ENCODE data around the gene STAT5B. TPM values are rescaled to one million over a fixed set of nuclear protein-coding genes. Genes with fewer than 3 reads are reported as not detected.

The STAT5B gene
- total RNA-seq, 3 donors from 2014 or later, result 97.2 to 130 (median 101) TPM

DNA sequence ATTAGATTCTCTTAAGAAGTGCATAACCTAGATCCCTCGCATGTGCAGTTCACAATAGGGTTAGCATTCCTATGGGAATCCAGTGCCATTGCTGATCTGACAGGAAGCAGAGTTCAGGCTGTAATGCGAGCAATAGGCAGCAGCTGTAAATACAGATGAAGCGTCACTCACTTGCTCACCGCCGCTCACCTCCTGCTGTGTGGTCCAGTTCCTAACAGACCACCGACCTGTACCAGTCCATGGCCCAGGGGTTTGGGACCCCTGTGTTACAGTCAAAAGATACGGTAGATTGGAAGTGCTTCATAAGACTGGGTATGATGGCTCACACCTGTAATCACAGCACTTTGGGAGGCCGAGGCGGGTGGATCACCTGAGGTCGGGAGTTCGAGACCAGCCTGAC lies 14.9 kb upstream of the STAT5B start:
- TF ChIP-seq POLR2AphosphoS5 (IDR thresholded peaks at IDR 0.05) (no peak), POLR2A (IDR thresholded peaks at IDR 0.05) (no peak)
- TF ChIP-seq, protein P1, sequence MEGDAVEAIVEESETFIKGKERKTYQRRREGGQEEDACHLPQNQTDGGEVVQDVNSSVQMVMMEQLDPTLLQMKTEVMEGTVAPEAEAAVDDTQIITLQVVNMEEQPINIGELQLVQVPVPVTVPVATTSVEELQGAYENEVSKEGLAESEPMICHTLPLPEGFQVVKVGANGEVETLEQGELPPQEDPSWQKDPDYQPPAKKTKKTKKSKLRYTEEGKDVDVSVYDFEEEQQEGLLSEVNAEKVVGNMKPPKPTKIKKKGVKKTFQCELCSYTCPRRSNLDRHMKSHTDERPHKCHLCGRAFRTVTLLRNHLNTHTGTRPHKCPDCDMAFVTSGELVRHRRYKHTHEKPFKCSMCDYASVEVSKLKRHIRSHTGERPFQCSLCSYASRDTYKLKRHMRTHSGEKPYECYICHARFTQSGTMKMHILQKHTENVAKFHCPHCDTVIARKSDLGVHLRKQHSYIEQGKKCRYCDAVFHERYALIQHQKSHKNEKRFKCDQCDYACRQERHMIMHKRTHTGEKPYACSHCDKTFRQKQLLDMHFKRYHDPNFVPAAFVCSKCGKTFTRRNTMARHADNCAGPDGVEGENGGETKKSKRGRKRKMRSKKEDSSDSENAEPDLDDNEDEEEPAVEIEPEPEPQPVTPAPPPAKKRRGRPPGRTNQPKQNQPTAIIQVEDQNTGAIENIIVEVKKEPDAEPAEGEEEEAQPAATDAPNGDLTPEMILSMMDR (IDR thresholded peaks at IDR 0.05), result no peak
- Histone ChIP-seq H3K27me3 (no peaks in the 10 kb centered on the region), H3K4me1 (peaks cover 13% of the 10 kb centered on the region in 2 donors), H3K4me3 (no peak overlapping the region), H3K36me3 (no peaks in the 10 kb centered on the region), H3K9me3 (no peaks in the 10 kb centered on the region), H3K27ac (no peak overlapping the region)
- DNase-seq (ENCODE audit: low spot score in 2 of 2), result no peak
- intact Hi-C loops (cut with DNase I; ENCODE audit: low total_unique reads), result no loop called here

DNA sequence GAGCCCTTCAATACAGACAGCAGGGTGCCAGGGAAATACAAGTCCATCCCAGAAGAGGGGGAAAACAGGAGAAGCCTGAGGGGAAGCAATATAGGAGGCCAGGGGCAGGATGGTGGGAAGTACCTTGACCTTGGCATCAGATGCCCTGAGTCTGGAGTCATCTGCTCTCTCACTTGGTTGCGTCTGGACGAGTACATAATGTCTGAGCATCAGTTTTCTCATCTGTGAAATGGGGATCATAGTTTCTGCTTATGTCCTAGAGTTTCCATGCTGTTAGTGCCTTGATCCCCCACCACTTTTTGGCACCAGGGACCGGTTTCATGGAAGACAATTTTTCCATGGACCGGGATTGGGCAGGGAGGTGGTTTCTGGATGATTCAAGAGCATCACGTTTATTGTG lies 14.4 kb upstream of the STAT5B start:
- peaks cover 13% of the 10 kb centered on the region in 2 donors for H3K4me1 ChIP-seq

DNA sequence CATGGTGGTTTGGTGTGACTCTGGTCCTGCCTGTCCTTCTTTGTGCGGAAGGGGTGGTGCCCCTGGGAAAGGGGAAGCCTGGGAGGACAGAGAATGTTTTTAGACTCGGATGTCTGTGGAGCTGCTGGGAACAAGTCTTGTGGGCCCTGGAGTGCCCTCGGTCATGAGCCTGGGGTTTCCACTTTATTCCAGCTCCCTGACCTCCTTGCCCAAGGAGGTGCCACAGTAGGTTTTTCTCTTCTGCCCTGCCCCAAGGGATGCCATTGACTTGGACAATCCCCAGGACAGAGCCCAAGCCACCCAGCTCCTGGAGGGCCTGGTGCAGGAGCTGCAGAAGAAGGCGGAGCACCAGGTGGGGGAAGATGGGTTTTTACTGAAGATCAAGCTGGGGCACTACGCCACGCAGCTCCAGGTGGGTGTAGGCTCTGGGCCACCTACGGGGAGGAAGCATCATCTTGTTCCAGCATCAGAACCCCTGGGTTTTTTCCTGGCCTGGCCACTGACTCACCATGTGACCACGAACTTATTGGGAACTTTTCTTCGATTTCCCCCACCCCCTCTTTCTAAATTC lies 13.5 kb upstream of the STAT5B start:
- Histone ChIP-seq H3K4me3 (peak overlapping the region; percentile 75 to 91 (median 77)), H3K36me3 (no peaks in the 10 kb centered on the region), H3K27me3 (no peaks in the 10 kb centered on the region), H3K27ac (peak overlapping the region; percentile 91 to 92), H3K9me3 (no peaks in the 10 kb centered on the region), H3K4me1 (peaks cover 13% of the 10 kb centered on the region in 2 donors)
- intact Hi-C loops (cut with DNase I; ENCODE audit: low total_unique reads), result no loop called here
- TF ChIP-seq POLR2A (IDR thresholded peaks at IDR 0.05) (no peak), POLR2AphosphoS5 (IDR thresholded peaks at IDR 0.05) (no peak)
- TF ChIP-seq, protein P1 (IDR thresholded peaks at IDR 0.05), result no peak
- DNase-seq (ENCODE audit: low spot score in 2 of 2), result no peak

More for the DNA sequence above, 14.4 kb upstream of the STAT5B start:
- Histone ChIP-seq H3K27ac (peak overlapping the region in 1 of 2 donors; percentile 13), H3K27me3 (no peaks in the 10 kb centered on the region), H3K4me3 (no peak overlapping the region), H3K9me3 (no peaks in the 10 kb centered on the region), H3K36me3 (no peaks in the 10 kb centered on the region)
- TF ChIP-seq, protein P1 (IDR thresholded peaks at IDR 0.05), result no peak
- TF ChIP-seq POLR2AphosphoS5 (IDR thresholded peaks at IDR 0.05) (no peak), POLR2A (IDR thresholded peaks at IDR 0.05) (no peak)
- intact Hi-C loops (cut with DNase I; ENCODE audit: low total_unique reads), result no loop called here
- no peak for DNase-seq (ENCODE audit: low spot score in 2 of 2)

DNA sequence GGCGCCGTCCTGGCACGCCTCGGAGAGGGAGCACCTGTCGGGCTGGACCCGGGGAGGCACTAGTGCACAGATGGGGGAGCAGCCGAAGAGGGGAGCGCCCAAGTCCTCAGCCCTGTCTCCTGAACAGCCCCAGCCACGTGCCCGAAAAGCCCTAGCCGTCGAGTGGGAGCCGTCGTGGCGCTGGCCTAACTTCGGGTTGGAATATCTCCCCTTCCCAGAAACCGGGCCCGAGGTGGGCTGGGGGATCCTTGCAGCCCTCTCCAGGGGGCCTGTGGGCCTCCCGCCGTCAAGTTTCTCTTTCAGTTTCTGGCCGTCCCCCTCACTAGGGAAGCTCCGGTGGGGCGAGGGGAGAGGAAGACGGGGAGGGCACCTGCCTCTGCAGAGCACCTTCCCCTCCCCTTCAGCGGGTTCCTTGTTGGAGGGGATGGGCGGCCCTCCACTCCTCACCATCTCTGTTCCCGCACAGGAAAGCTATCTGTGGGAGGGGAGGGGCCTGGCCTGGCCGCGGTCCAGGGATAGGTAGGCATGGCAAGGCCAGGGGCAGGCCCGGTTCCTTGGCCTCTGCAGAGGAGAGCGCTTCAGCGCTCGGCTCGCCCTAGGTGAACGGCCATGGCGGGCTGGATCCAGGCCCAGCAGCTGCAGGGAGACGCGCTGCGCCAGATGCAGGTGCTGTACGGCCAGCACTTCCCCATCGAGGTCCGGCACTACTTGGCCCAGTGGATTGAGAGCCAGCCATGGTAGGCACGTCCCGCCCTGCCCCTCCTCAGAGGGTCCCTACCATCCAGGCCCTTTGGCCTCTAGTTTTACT lies 12.8 kb upstream of the STAT5B start:
- peak overlapping the region; percentile 91 to 92 for H3K27ac ChIP-seq
- no peaks in the 10 kb centered on the region for H3K27me3 ChIP-seq
- peak in 1 of 2 donors; percentile 48 for DNase-seq (ENCODE audit: low spot score in 2 of 2)
- no peaks in the 10 kb centered on the region for H3K36me3 ChIP-seq
- peak overlapping the region; percentile 75 to 91 (median 77) for H3K4me3 ChIP-seq
- no peaks in the 10 kb centered on the region for H3K9me3 ChIP-seq
- TF ChIP-seq, protein P1 (IDR thresholded peaks at IDR 0.05), result no peak
- TF ChIP-seq POLR2AphosphoS5 (IDR thresholded peaks at IDR 0.05) (peak in 1 of 3 donors; percentile 25), POLR2A (IDR thresholded peaks at IDR 0.05) (no peak)
- H3K4me1 ChIP-seq, result peaks cover 13% of the 10 kb centered on the region in 2 donors
- intact Hi-C loops (cut with DNase I; ENCODE audit: low total_unique reads), result no loop called here
